Measurements from ENCODE around the gene MRNIP.
"Not testable (repeated sequence)": the region's sequence is repeated elsewhere in the genome, so short reads cannot be mapped to it uniquely, and the experiment has no call there.

GRCh38 chr5:179871533-179871932 lies 12.9 kb upstream of the MRNIP start:
- not testable (repeated sequence) for TF ChIP-seq EZH2phosphoT487 (conservative IDR thresholded peaks at IDR 0.05; ENCODE audit: low read length); CTCF (IDR thresholded peaks at IDR 0.05; ENCODE audit: insufficient read depth, low read length, poor library complexity, severe bottlenecking)

All from SU-DHL-6 (cell line).